ENCODE measurements around the gene SPECC1L. TPM values are rescaled to one million over a fixed set of nuclear protein-coding genes. Genes with fewer than 3 reads are reported as not detected.

SPECC1L gene
- total and polyA plus RNA-seq, 2 of the 8 experiments (the other 6 are each of a cell fraction or from before 2014, with no cell fraction given): 15.7 to 61.6 TPM

- TF ChIP-seq ATF2 (IDR thresholded peaks at IDR 0.05; ENCODE audit: low read length): no peak
- no peak for TF ChIP-seq SP2 (IDR thresholded peaks at IDR 0.05; ENCODE audit: low read length)
- no peak for TF ChIP-seq TCF12 (IDR thresholded peaks at IDR 0.05; ENCODE audit: low read depth, low read length)
- TF ChIP-seq E2F6 (IDR thresholded peaks at IDR 0.05): no peak
- TF ChIP-seq SRF (IDR thresholded peaks at IDR 0.05; ENCODE audit: low read depth, low read length): no peak
- TF ChIP-seq BRCA1 (IDR thresholded peaks at IDR 0.05; ENCODE audit: low read depth, low read length): no peak
- no peak for TF ChIP-seq EGR1 (IDR thresholded peaks at IDR 0.05; ENCODE audit: borderline replicate concordance, low read depth, low read length)
- TF ChIP-seq KDM5A (IDR thresholded peaks at IDR 0.05; ENCODE audit: low read length): no peak
- TF ChIP-seq CTBP2 (IDR thresholded peaks at IDR 0.05; ENCODE audit: borderline replicate concordance, insufficient read depth, insufficient read length, low read length): no peak
- TF ChIP-seq RXRA (IDR thresholded peaks at IDR 0.05; ENCODE audit: insufficient read depth, low read depth, low read length): no peak
- TF ChIP-seq TBP (IDR thresholded peaks at IDR 0.05; ENCODE audit: low read depth, low read length): no peak
- TF ChIP-seq JUND (IDR thresholded peaks at IDR 0.05; ENCODE audit: low read length): no peak
- TF ChIP-seq RBBP5 (IDR thresholded peaks at IDR 0.05; ENCODE audit: borderline replicate concordance, low read depth, low read length): no peak
- TF ChIP-seq POLR2AphosphoS5 (IDR thresholded peaks at IDR 0.05; ENCODE audit: low read depth, low read length): no peak
Observed at GRCh38 chr22:24244144-24244787, 26.4 kb upstream of the SPECC1L start (continued).
